ENCODE results near the gene THRB.

- TF ChIP-seq CTCF (IDR thresholded peaks at IDR 0.05) (no peak), POLR2AphosphoS5 (IDR thresholded peaks at IDR 0.05) (no peak)
These were observed 234.6 kb downstream of the THRB start for GRCh38 chr3:24259901-24260512.
